NCI-H1930 (cell line): Measurements from ENCODE around the gene SEMA3G.

ENCODE experiments used
- DNase-seq, 2 experiments: peaks; one replicate each; lab custom pipeline; 2025; lab: John Stamatoyannopoulos, UW

The SEMA3G gene

DNA sequence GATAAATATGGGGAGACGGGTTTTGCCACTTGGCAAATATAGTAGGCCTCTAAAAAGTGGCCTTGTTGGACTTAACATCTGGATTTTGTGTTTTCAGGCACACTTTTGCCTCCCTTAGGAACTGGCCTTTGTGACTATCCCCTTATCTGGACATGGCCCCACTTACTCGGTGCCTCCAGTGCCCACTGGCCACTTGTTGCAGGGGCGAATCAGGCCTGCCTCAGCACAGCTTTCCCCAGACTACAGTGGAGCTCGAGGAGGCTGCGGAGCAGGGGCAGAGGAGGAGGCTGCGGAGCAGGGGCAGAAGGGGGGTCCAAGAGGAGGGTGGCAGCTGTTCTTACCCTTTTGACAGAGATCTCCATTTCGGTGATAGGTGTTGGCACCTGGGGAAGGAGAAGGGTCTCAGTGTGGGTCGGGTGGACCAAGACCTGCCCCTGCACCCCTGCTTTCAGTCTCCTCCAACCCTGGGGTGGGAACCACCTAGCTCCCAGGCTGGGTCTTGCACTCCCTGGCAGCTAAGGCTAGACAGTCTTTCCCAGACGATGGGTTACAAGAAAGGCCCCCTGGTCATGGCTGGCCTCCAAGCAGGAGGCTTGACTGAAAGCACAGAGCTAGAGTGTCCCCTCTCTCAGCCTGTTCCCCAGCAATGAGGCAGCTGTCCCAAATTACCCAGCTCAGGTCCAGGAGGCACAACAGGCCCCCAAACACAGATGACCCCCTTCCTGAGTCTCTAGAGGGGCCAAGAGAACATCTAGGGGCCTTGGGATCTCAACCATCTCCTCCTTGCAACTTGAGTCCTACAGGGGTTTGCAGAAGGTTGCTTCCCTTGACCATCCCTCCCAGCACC lies 6.1 kb downstream of the SEMA3G start:
- DNase-seq: no peak

GRCh38 chr3:52438104-52438376 lies 6.9 kb downstream of the SEMA3G start:
- DNase-seq: no peak

DNA sequence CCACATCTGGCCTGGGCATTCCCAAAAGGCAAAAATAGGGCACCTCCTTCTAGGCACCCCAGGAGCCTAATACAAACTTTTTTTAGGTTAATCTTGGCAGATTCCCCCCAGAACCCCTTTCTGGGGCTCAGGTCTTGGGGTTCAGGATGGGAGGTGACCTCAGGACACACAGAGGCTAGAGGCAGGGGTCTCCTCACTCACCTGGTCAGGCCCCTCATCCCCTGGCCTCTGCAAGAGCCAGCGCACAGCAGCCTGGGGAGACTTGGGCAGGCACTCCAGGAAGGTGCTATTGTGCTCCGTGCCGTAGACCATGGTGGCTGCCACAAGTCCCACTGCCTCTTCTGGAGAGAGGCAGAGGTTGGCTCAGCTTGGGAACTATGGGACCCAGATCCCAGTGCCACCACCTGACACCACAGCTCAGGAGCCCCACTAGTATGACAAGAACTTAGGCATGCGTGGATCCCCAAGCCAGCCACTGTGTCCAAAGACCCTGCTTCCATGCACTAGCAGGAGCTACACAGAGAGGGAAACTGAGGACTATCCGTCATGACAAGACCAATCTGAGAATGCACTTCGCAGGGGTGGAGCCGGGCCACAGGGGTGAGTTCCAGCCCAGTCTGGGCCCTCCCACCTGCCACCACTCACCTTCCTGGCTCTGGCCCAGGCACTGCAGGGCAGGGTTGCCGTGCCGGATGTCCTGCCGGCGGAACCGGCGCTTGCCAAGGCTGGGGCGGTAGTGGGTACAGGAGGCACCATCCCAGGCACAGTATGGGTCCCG lies 7.4 kb downstream of the SEMA3G start:
- DNase-seq: no peak

DNA sequence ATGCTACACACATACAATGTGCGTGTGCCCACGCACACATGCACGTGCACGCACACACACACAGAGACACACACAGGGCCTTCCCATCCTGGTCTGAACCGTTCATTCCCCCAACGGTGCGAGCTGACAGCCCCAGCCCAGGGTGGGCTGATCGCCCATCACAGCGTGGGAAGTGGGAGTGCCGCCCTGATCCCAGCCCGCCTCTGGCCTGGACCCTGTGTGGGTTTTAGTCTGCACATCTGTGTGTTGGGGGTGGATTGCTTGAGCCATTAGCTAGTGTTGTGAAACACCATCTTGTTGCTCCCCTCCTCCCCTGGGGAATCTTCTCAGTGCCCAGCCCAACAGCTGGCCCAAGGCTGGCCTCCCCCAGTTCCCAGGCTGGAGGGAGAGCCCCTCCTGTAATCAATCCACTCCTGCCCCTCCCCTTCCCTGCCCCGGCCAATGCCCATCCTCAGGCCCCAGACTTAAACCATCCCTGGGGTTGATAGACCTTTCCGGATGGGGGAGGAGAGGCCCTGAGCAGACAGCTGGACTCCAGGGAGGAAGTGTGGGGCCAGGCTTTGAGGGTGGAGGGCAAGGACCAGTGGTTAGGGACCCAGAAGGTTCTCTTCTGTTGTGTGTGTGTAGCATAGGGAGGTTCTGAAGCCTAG lies 8.3 kb downstream of the SEMA3G start:
- no peak for DNase-seq

- no peak for DNase-seq
Measured at GRCh38 chr3:52435246-52436101, 9.4 kb downstream of the SEMA3G start.

GRCh38 chr3:52434491-52435115 lies 10.3 kb downstream of the SEMA3G start:
- DNase-seq: no peak

- DNase-seq: no peak
Measured at GRCh38 chr3:52433996-52434479, 10.9 kb downstream of the SEMA3G start.

DNA sequence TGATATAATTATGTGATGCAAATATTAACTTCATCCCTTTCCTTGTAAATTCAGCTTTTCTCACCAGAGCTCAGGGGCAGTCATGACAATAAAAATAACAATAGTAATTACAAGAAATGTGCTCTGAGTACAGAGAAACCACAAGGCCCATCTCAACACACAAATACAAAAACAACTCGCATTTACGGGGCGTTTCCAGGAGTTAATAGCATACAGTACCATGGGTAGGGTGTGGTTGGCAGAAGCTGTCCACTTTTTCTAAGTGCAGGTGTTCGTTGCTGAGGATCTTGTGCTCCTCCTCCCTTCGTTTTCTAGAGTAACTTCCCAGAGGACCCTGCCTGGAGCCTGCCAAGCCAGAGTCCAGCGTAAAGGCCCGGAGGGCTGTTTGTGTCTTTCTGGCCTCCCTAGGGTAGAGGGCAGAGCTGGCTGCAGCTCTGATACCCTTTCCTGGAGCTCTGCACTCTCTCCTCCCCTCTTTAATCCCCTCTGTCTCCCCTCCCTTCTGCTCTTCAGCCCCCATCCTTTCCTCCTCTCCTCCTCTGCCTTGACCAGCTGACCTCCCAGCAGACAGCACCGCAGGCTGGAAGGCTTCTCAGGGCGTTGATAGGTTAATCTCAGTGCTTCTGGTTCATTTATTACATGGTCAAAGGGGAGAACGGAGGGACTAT lies 11.4 kb downstream of the SEMA3G start:
- DNase-seq: no peak

DNA sequence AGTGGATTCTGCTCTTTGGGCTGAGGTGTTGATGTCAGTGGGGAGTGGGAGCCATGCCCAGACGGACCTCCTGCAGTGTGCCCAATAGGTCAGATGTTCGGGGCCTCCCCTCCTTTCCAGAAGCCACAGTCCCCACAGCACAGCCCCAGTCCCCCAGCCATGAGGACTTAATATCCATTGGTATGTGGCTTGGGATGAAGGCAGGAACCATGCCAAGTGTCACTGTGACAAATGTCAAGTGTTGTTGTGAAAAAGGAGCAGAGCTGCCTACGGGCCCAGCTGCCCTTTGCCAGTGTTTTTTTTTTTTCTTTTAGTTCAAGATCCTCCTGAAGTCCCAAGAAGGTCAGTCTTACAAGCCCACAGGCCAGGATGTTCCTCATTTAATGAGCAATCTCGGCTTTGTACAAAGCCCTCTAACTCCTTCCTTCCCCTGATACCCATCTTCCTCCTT lies 12.2 kb downstream of the SEMA3G start:
- DNase-seq: no peak

GRCh38 chr3:52432225-52432624 lies 12.7 kb downstream of the SEMA3G start:
- no peak for DNase-seq

GRCh38 chr3:52431459-52432223 lies 13.3 kb downstream of the SEMA3G start:
- no peak for DNase-seq

DNA sequence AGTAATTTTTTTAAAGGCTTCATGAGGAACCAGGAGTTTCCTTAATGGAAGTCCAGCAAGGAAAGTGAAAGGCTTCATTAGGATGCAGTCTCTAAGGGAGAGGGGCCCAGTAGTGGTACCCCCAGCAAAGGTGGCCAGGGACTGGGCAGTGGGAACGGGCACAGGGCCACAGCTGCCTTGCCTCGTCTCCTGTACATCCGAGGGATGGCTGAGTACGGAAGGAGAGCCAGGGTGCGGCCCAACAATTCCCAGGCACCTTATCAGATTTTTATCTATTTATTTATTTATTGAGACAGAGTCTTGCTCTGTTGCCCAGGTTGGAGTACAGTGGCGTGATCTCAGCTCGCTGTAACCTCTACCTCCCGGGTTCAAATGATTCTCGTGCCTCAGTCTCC lies 14.5 kb downstream of the SEMA3G start:
- no peak for DNase-seq

- DNase-seq: no peak
Measured at GRCh38 chr3:52429779-52430415, 15.0 kb downstream of the SEMA3G start.

DNA sequence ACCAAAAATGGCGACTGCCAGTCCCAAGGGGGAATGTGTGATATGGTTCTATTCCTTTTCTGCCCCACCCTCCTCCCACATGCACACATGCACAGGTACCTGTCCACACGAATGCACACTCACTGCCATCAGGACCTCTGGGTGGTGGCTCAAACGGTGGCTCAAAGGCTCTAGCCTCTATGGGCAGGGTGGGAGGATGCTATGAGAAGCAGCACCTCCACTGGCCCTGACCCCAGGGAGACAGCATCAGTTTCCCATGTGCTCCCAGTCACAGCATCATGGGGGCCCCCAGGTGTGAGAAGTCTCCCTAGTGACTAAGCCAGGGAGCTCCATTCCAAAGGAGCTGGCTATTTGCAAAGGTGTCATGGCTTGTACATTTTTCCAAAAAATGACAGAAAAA lies 15.9 kb downstream of the SEMA3G start:
- no peak for DNase-seq

DNA sequence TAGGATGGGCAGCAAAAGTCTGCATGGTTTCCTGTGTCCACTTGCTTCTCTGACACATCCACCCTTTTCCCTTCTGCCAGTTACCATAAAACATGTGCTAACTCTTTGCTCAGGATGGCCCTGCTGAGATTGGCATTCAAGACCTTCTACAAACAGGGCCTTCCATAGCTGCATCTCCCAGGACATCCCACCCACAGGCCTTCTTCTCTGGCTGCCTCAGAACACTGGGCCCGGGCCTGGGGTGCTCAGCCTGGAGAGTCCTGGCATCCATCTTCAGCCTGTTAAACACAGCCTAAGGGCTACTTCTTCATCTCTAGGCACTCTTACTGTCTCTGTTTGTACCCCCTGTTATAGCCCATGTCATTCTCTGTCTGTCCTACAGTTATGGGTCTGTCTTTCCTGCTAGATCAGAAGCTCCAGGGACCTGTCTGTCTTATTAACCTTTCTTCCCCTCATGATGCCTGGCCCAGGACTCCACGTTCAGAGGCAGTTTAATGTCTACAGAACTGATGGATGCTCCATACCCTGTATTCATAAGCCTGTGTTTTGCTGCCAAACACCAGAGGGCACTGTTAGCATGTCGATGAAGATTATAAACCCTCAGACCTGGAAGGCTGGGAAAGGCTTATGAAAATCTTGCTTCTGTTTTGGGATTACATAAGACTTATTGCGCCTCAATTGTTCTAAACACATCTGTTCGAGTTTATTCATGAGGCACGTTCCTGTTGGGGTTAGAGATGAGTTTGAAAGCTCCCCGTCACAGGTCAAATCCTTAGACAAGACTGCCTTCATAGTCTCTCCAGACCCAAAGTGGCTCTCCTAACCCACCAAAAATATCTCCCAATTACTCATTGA lies 16.5 kb downstream of the SEMA3G start:
- peak in 1 of 2 experiments; percentile 13 for DNase-seq

DNA sequence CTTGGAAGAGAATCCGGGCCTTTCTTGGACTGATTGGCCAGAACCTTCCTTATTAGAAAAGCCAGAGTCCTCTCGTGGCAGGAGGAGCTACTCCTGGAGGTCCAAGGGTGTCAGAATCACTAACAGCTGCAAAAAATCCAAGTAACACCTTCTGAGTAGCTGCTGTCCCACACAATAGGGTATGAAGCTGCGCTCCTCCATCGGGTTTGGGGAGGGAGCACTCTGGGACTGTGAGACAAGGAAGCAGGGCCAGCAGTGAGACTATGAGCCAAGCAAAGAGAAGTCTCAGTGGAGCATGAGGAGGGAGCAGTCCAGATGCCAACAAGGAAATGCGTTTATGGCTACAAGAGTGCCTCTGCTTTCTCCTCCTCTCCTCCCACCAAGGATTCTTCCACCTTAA lies 21.7 kb downstream of the SEMA3G start:
- DNase-seq: no peak

DNA sequence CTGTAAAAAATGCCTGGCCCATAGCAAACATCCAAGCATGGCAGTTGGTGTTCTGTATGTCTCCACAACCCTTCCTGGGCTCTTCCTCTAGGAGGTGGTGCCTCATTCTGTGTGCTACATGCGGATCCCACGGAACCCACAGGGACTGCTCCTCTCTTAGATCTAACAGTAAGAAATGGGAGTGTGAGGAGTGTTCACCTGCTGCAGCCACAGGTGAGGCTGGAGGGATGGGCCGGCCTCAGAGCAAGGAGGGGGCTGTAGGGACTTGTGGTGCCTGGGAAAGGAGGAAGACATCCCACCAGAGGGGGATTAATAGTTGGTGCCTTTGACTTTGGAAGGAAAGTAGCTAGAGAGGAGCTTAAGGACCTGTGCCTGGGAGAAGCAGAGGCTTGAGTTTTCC lies 22.2 kb downstream of the SEMA3G start:
- DNase-seq: no peak

- no peak for DNase-seq
Measured at GRCh38 chr3:52420388-52420787, 24.5 kb downstream of the SEMA3G start.

DNA sequence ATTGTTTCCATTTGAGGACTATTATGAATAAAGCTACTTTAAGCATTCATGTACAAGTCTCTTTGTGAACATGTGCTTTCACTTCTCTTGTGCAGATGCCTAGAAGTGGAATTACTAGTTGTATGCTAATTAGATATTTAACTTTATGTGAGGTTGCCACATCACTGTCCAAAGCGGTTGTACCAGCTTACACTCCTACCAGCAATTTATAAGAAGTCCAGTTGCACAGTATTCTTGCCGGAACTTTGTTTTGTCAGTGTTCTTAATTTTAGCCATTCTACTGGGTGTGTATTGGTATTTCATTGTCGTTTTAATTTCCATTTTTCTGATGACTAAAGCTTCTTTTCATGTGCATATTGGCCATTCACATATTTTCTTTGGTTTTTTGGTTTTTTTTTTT lies 29.1 kb downstream of the SEMA3G start:
- DNase-seq: no peak
